ENCODE measurements around the gene CDKN3.
"Not testable (repeated sequence)": the region's sequence is repeated elsewhere in the genome, so short reads cannot be mapped to it uniquely, and the experiment has no call there.

Gene CDKN3

DNA sequence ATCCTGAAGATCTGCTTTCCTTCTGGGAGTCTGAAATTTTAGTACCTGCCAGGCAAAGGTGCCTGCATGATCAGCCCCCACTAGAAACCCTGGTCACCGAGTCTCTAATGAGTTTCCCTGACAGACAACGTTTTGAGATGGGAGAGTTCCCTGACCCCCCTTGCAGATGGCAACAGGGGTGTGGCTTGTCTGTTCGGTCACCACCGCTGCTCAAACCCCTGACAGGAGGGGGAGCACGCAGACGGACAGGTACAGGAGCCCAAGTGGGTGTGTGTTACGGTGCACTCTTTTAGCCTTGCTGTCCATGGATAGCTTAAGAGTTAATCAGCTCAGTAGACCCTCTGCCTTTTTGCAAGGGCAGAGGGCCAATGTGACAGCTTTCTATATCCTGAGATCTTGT is 19.3 kb upstream of the CDKN3 start:
- peaks cover 13% of the 10 kb centered on the region for H3K4me1 ChIP-seq (ENCODE audit: control insufficient read depth, insufficient read depth, low read length)
- H3K27me3 ChIP-seq (ENCODE audit: control insufficient read depth, insufficient read depth, low read length) = no peaks in the 10 kb centered on the region
- no peaks in the 10 kb centered on the region for H3K9me3 ChIP-seq (ENCODE audit: control insufficient read depth, insufficient read depth, low read length)
- no peaks in the 10 kb centered on the region for H3K36me3 ChIP-seq (ENCODE audit: control insufficient read depth, insufficient read depth, low read length)
- H3K4me3 ChIP-seq (ENCODE audit: low read depth, low read length) = no peak overlapping the region
- no peak overlapping the region for H3K9ac ChIP-seq (ENCODE audit: low read depth, low read length)

DNA sequence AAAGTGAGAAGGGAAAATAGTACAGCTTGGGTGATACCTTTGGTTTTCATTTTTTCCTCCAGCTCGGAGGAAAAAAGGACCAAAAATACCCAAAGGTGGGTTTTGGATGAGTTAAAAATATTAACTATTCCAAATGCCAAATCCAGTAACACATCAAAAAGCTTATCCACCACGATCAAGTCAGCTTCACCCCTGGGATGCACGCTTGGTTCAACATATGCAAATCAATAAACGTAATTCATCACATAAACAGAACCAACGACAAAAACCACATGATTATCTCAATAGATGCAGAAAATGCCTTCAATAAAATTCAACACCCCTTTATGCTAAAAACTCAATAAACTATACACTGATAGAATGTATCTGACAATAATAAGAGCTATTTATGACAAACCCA is 17.9 kb upstream of the CDKN3 start:
- H3K27me3 ChIP-seq (ENCODE audit: control insufficient read depth, insufficient read depth, low read length); H3K36me3 ChIP-seq (ENCODE audit: control insufficient read depth, insufficient read depth, low read length); H3K4me3 ChIP-seq (ENCODE audit: low read depth, low read length); H3K9me3 ChIP-seq (ENCODE audit: control insufficient read depth, insufficient read depth, low read length); H3K9ac ChIP-seq (ENCODE audit: low read depth, low read length): not testable (repeated sequence)
- H3K4me1 ChIP-seq (ENCODE audit: control insufficient read depth, insufficient read depth, low read length) = peaks cover 13% of the 10 kb centered on the region

DNA sequence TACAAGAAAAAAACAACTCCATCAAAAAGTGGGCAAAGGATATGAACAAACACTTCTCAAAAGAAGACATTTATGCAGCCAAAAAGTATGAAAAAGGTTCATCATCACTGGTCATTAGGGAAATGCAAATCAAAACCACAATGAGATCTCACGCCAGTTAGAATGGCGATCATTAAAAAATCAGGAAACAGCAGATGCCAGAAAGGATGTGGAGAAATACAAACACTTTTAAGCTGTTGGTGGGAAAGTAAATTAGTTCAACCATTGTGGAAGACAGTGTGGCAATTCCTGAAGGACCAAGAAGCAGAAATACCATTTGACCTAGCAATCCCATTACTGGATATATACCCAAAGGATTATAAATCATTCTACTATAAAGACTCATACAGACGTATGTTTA is 16.2 kb upstream of the CDKN3 start:
- not testable (repeated sequence) for H3K4me1 ChIP-seq (ENCODE audit: control insufficient read depth, insufficient read depth, low read length); H3K9ac ChIP-seq (ENCODE audit: low read depth, low read length); H3K36me3 ChIP-seq (ENCODE audit: control insufficient read depth, insufficient read depth, low read length); H3K4me3 ChIP-seq (ENCODE audit: low read depth, low read length); H3K9me3 ChIP-seq (ENCODE audit: control insufficient read depth, insufficient read depth, low read length); H3K27me3 ChIP-seq (ENCODE audit: control insufficient read depth, insufficient read depth, low read length)

DNA sequence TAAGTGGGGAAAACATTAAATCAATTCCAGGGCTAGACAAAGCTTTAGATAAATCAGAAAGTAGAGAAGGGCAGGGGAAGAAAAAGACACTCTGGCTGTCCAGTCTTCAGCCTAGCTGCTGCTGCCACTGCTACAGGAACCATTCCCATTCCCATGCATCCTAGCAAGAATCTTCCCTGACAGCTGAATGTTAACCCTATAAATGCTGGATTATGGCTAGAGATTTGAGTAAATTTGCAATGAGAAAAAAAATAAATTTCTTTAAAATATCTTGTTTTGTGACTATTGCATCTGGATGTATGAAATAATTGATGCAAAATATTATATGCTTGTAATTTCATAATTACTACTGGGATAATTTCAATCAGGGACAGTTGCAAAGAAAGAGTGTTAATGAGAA is 15.0 kb upstream of the CDKN3 start:
- no peaks in the 10 kb centered on the region for H3K9me3 ChIP-seq (ENCODE audit: control insufficient read depth, insufficient read depth, low read length)
- no peaks in the 10 kb centered on the region for H3K27me3 ChIP-seq (ENCODE audit: control insufficient read depth, insufficient read depth, low read length)
- no peak overlapping the region for H3K9ac ChIP-seq (ENCODE audit: low read depth, low read length)
- peaks cover 6% of the 10 kb centered on the region for H3K4me1 ChIP-seq (ENCODE audit: control insufficient read depth, insufficient read depth, low read length)
- no peaks in the 10 kb centered on the region for H3K36me3 ChIP-seq (ENCODE audit: control insufficient read depth, insufficient read depth, low read length)
- no peak overlapping the region for H3K4me3 ChIP-seq (ENCODE audit: low read depth, low read length)

DNA sequence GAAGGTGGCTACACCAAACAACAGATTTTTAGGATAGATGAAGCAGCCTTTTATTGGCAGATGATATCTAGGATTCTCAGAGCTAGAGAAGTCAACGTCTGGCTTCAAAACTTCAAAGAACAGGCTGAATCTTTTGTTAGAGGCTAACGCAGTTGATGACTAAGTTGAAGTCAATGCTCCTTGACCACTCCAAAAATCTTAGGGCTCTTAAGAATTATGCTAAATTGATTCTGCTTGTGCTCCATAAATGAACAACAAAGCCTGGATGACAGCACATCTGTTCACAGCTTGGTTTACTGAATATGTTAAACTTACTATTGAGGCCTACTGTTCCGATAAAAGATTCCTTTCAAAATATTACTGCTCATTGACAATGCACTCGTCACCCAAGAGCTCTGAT is 13.0 kb upstream of the CDKN3 start:
- H3K4me1 ChIP-seq (ENCODE audit: control insufficient read depth, insufficient read depth, low read length) = no peaks in the 10 kb centered on the region
- no peaks in the 10 kb centered on the region for H3K9me3 ChIP-seq (ENCODE audit: control insufficient read depth, insufficient read depth, low read length)
- H3K36me3 ChIP-seq (ENCODE audit: control insufficient read depth, insufficient read depth, low read length) = no peaks in the 10 kb centered on the region
- no peaks in the 10 kb centered on the region for H3K27me3 ChIP-seq (ENCODE audit: control insufficient read depth, insufficient read depth, low read length)
- H3K9ac ChIP-seq (ENCODE audit: low read depth, low read length) = no peak overlapping the region
- H3K4me3 ChIP-seq (ENCODE audit: low read depth, low read length) = no peak overlapping the region

DNA sequence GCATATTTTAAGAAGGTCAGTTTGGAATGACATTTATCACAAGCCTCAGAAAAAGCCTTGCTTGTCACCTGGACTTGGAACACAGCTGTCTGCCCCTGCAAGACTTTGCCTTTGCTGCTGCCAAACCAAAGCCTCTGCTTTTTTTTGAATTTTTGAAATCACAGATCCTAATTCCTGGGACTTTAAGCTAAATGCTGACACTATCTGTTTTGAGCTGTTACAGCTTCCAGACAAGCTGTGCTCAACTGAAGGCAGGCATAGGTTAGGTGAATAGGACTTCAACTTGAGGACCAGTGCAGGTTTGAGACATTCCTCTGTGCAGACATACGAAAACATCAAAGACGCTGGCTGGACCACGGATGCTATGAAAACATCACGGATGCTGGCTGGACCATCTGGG is 11.3 kb upstream of the CDKN3 start:
- Histone ChIP-seq H3K9me3 (ENCODE audit: control insufficient read depth, insufficient read depth, low read length) (no peaks in the 10 kb centered on the region), H3K36me3 (ENCODE audit: control insufficient read depth, insufficient read depth, low read length) (no peaks in the 10 kb centered on the region), H3K27me3 (ENCODE audit: control insufficient read depth, insufficient read depth, low read length) (no peaks in the 10 kb centered on the region), H3K4me1 (ENCODE audit: control insufficient read depth, insufficient read depth, low read length) (no peaks in the 10 kb centered on the region), H3K4me3 (ENCODE audit: low read depth, low read length) (no peak overlapping the region), H3K9ac (ENCODE audit: low read depth, low read length) (no peak overlapping the region)

DNA sequence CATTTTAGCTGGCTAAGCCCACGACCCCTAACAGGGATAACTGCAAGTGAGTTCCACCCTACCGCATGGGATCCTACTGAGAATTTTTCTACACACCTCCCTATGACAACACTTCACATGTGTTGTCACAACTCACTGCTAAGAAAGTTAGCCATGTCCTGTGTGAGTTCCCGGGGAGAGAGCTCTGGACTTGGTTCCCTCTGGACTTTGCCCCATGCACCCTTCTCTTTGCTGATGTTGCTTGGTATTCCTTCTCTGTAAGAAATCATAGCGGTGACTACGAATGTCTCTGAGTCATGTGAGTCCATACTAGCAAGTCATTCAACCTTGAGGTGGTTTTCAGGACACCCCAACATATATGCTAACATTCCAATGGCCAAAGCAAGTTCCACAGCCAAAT is 9.5 kb upstream of the CDKN3 start:
- no peak overlapping the region for H3K4me3 ChIP-seq (ENCODE audit: low read depth, low read length)

DNA sequence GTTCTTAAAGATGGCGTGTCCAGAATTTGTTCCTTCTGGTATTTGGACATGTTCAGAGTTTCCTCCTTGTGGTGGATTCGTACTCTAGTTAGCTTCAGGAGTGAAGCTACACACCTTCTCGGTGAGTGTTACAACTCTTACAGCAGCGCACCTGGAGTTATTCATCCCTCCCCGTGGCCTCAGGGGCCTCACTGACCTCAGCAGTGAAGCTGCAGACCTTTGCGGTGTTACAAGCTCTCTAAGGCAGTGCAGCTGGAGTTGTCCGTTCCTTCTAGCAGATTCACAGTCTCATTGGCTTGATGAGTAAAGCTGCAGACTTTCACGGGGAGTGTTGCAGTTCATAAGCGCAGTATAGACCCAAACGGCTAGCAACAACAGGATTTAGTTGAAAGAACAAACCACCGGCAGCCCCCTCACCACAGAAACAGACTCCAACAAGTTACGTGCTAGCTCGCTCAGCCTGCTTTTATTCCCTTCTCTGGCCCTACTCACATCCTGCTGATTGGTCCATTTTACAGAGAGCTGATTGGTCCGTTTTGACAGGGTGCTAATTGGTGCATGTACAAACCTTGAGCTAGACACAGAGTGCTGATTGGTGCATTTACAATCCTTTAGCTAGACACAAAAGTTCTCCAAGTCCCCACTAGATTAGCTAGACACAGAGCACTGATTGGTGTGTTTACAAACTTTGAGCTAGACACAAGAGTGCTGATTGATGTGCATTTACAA is 4.5 kb upstream of the CDKN3 start:
- Histone ChIP-seq H3K9me3 (ENCODE audit: control insufficient read depth, insufficient read depth, low read length) (no peaks in the 10 kb centered on the region), H3K27me3 (ENCODE audit: control insufficient read depth, insufficient read depth, low read length) (peaks cover under 1% of the 10 kb centered on the region), H3K36me3 (ENCODE audit: control insufficient read depth, insufficient read depth, low read length) (no peaks in the 10 kb centered on the region), H3K4me1 (ENCODE audit: control insufficient read depth, insufficient read depth, low read length) (no peaks in the 10 kb centered on the region), H3K9ac (ENCODE audit: low read depth, low read length) (no peak overlapping the region), H3K4me3 (ENCODE audit: low read depth, low read length) (peak overlapping the region; percentile 20)

More for the DNA sequence above, 9.5 kb upstream of the CDKN3 start:
- H3K9ac ChIP-seq (ENCODE audit: low read depth, low read length) = no peak overlapping the region
- no peaks in the 10 kb centered on the region for H3K36me3 ChIP-seq (ENCODE audit: control insufficient read depth, insufficient read depth, low read length)
- no peaks in the 10 kb centered on the region for H3K9me3 ChIP-seq (ENCODE audit: control insufficient read depth, insufficient read depth, low read length)
- H3K4me1 ChIP-seq (ENCODE audit: control insufficient read depth, insufficient read depth, low read length) = no peaks in the 10 kb centered on the region
- no peaks in the 10 kb centered on the region for H3K27me3 ChIP-seq (ENCODE audit: control insufficient read depth, insufficient read depth, low read length)

DNA sequence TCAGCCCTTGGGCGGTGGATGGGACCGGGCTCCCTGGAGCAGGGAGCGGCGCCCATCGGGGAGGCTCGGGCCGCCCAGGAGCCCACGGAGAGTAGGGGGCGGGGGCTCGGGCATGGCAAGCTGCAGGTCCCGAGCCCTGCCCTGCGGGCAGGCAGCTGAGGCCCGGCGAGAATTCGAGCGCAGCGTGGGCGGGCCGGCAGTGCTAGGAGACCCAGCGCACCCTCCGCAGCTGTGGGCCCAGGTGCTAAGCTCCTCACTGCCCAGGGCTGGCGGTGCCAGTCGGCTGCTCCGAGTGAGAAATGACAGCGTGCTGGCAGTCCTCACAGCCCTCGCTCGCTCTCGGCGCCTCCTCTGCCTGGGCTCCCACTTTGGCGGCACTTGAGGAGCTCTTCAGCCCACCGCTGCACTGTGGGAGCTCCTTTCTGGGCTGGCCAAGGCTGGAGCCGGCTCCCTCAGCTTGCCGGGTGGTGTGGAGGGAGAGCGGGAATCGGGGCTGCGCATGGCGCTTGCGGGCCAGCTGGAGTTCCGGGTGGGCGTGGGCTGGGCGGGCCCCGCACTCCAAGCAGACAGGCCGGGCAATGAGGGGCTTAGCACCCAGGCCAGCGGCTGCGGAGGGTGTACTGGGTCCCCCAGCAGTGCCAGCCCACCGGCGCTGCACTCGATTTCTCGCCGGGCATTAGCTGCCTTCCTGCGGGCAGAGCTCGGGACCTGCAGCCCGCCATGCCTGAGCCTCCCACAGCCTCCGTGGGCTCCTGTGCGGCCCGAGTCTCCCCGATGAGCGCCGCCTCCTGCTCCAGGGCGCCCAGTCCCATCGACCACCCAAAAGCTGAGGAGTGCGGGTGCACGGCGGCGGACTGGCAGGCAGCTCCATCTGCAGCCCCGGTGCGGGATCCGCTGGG is 3.6 kb upstream of the CDKN3 start:
- H3K27me3 ChIP-seq (ENCODE audit: control insufficient read depth, insufficient read depth, low read length); H3K9ac ChIP-seq (ENCODE audit: low read depth, low read length); H3K9me3 ChIP-seq (ENCODE audit: control insufficient read depth, insufficient read depth, low read length); H3K4me1 ChIP-seq (ENCODE audit: control insufficient read depth, insufficient read depth, low read length); H3K36me3 ChIP-seq (ENCODE audit: control insufficient read depth, insufficient read depth, low read length): not testable (repeated sequence)
- peak overlapping the region; percentile 20 for H3K4me3 ChIP-seq (ENCODE audit: low read depth, low read length)

DNA sequence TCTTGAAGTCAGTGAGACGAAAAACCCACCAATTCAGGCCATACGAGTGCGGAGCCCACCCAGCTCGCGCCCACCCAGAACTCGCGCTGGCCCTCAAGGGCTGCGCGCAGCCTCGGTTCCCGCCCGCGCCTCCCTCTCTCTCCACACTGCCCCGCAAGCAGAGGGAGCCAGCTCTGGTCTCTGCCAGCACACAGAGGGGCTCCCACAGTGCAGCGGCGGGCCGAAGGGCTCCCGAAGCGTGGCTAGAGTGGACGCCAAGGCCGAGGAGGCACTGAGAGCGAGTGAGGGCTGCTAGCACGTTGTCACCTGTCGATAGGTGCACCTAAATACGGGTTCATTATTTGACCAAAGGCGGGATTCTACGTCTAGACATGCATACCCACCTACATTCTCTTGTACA is 2.2 kb upstream of the CDKN3 start:
- no peaks in the 10 kb centered on the region for H3K9me3 ChIP-seq (ENCODE audit: control insufficient read depth, insufficient read depth, low read length)
- no peaks in the 10 kb centered on the region for H3K36me3 ChIP-seq (ENCODE audit: control insufficient read depth, insufficient read depth, low read length)
- no peak overlapping the region for H3K4me3 ChIP-seq (ENCODE audit: low read depth, low read length)
- no peaks in the 10 kb centered on the region for H3K4me1 ChIP-seq (ENCODE audit: control insufficient read depth, insufficient read depth, low read length)
- H3K27me3 ChIP-seq (ENCODE audit: control insufficient read depth, insufficient read depth, low read length) = peaks cover 8% of the 10 kb centered on the region
- H3K9ac ChIP-seq (ENCODE audit: low read depth, low read length) = no peak overlapping the region

DNA sequence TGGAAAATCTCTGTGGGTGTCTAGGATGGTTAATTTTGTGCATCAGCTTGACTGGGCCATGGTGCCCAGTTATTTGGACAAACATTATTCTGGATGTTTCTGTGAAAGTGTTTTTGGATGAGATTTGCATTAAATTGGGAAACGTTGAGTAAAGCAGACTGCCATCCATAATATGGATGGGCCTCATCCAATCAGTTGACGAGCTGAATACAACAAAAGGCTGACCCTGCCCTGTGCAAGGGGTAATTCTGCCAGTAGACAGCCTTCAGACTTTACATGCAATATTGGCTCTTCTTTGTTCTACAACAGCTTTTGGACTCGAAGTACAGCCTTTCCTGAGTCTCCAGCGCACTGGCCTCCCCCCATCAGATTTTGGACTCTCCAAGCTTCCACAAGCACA is 1.5 kb upstream of the CDKN3 start:
- Histone ChIP-seq H3K27me3 (ENCODE audit: control insufficient read depth, insufficient read depth, low read length) (peaks cover 8% of the 10 kb centered on the region), H3K4me1 (ENCODE audit: control insufficient read depth, insufficient read depth, low read length) (no peaks in the 10 kb centered on the region), H3K9ac (ENCODE audit: low read depth, low read length) (no peak overlapping the region), H3K4me3 (ENCODE audit: low read depth, low read length) (no peak overlapping the region), H3K36me3 (ENCODE audit: control insufficient read depth, insufficient read depth, low read length) (no peaks in the 10 kb centered on the region), H3K9me3 (ENCODE audit: control insufficient read depth, insufficient read depth, low read length) (no peaks in the 10 kb centered on the region)

DNA sequence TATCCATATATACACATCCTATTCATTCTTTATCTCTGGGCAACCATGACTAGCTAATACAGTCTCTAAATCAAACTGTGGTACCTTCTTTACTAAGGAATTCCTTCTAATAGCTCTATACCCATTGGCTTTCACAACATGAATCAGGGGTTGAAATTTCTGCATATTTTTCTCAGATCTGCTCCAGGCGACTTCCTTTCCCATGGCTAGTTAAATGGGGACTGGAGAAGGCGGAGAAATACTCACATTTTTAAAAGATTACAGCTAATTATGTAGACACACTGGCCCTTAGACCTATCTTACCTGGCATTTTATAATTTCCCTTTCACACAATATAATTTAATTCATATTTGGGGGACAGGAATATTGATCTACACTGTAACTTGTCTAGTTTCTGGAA is 1.1 kb upstream of the CDKN3 start:
- no peak overlapping the region for H3K9ac ChIP-seq (ENCODE audit: low read depth, low read length)
- no peaks in the 10 kb centered on the region for H3K9me3 ChIP-seq (ENCODE audit: control insufficient read depth, insufficient read depth, low read length)
- H3K4me3 ChIP-seq (ENCODE audit: low read depth, low read length) = no peak overlapping the region
- no peaks in the 10 kb centered on the region for H3K36me3 ChIP-seq (ENCODE audit: control insufficient read depth, insufficient read depth, low read length)
- H3K27me3 ChIP-seq (ENCODE audit: control insufficient read depth, insufficient read depth, low read length) = peaks cover 8% of the 10 kb centered on the region
- no peaks in the 10 kb centered on the region for H3K4me1 ChIP-seq (ENCODE audit: control insufficient read depth, insufficient read depth, low read length)

Data from iPS-15b (cell line).